GM23338 (cell line): ENCODE results near the gene GALNT7.

Source experiments
- CREB1 ChIP-seq: fragments of 250-450 bp; sonication (Bioruptor Pico); IDR thresholded peaks from 2 replicates; pipeline ENCODE4 v1.5.0; 2020; ENCODE audit warnings: low read depth, mild to moderate bottlenecking, moderate library complexity
- EZH2 ChIP-seq: fragments of 200-600 bp; sonication (generic); IDR thresholded peaks from one replicate; pipeline ENCODE4 v1.8.0; 2017; ENCODE audit warnings: antibody characterized with exemption, mild to moderate bottlenecking, low read depth; ENCODE audit not compliant: unreplicated experiment
- EZH2phosphoT487 ChIP-seq: fragments of 200-600 bp; sonication (generic); IDR thresholded peaks from one replicate; pipeline ENCODE4 v1.8.1; 2018; ENCODE audit warnings: antibody characterized with exemption; ENCODE audit not compliant: unreplicated experiment
- JUNB ChIP-seq: IDR thresholded peaks from one replicate; pipeline ENCODE4 v1.6.1; 2016; ENCODE audit warnings: antibody characterized with exemption; ENCODE audit not compliant: unreplicated experiment
- POLR2AphosphoS5 ChIP-seq: IDR thresholded peaks from 2 replicates; pipeline ENCODE4 v1.6.1; 2016; ENCODE audit warnings: antibody characterized with exemption, low read depth
- REST ChIP-seq: IDR thresholded peaks from one replicate; pipeline ENCODE4 v1.6.1; 2018; ENCODE audit warnings: antibody characterized with exemption; ENCODE audit not compliant: unreplicated experiment
- STAT1 ChIP-seq: IDR thresholded peaks from one replicate; pipeline ENCODE4 v1.6.1; 2016; ENCODE audit warnings: antibody characterized with exemption; ENCODE audit not compliant: unreplicated experiment
- ZNF114 ChIP-seq: fragments of 250-450 bp; sonication (Bioruptor Pico); IDR thresholded peaks from 2 replicates; pipeline ENCODE4 v1.5.0; 2020; ENCODE audit warnings: mild to moderate bottlenecking, moderate library complexity
- TF ChIP-seq, protein P1 (sequence below), 2 experiments: fragments of 200-600 bp in 1 of 2; sonication (generic) in 1 of 2; conservative IDR thresholded peaks; 2 replicates each; pipeline versions ENCODE4 v1.5.1 to v1.6.1; 2016 to 2017; ENCODE audit warnings: antibody characterized with exemption in 2 of 2, low read depth in 2 of 2, mild to moderate bottlenecking in 2 of 2, moderate library complexity in 1 of 2

GRCh38 chr4:173128199-173128890, 40.3 kb upstream of the GALNT7 start:
- TF ChIP-seq, protein P1, sequence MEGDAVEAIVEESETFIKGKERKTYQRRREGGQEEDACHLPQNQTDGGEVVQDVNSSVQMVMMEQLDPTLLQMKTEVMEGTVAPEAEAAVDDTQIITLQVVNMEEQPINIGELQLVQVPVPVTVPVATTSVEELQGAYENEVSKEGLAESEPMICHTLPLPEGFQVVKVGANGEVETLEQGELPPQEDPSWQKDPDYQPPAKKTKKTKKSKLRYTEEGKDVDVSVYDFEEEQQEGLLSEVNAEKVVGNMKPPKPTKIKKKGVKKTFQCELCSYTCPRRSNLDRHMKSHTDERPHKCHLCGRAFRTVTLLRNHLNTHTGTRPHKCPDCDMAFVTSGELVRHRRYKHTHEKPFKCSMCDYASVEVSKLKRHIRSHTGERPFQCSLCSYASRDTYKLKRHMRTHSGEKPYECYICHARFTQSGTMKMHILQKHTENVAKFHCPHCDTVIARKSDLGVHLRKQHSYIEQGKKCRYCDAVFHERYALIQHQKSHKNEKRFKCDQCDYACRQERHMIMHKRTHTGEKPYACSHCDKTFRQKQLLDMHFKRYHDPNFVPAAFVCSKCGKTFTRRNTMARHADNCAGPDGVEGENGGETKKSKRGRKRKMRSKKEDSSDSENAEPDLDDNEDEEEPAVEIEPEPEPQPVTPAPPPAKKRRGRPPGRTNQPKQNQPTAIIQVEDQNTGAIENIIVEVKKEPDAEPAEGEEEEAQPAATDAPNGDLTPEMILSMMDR (conservative IDR thresholded peaks at IDR 0.05; ENCODE audit: low read depth in 2 of 2): no peak
- TF ChIP-seq POLR2AphosphoS5 (no peak), JUNB (no peak), ZNF114 (CRISPR knock-in tag) (no peak), EZH2phosphoT487 (no peak), EZH2 (no peak), STAT1 (no peak), REST (no peak), CREB1 (CRISPR knock-in tag) (no peak)
